Measurements from ENCODE around the gene CORO1C.

CORO1C gene

GRCh38 chr12:108681317-108681716, 50.0 kb downstream of the CORO1C start:
- Histone ChIP-seq H3K4me3 (no peak overlapping the region), H3K27ac (peak overlapping the region; percentile 40 to 59)
- DNase-seq (ENCODE audit: low spot score): no peak
- no peak for TF ChIP-seq CTCF (IDR thresholded peaks at IDR 0.05)

GRCh38 chr12:108679106-108679681, 52.1 kb downstream of the CORO1C start:
- no peak for DNase-seq (ENCODE audit: low spot score)
- Histone ChIP-seq H3K4me3 (no peak overlapping the region), H3K27ac (peak overlapping the region in 1 of 2 donors; percentile 59)
- TF ChIP-seq CTCF (IDR thresholded peaks at IDR 0.05): no peak

GRCh38 chr12:108678104-108678730, 53.1 kb downstream of the CORO1C start:
- peak overlapping the region; percentile 10 to 35 for H3K27ac ChIP-seq
- no peak overlapping the region for H3K4me3 ChIP-seq
- no peak for DNase-seq (ENCODE audit: low spot score)
- TF ChIP-seq CTCF (IDR thresholded peaks at IDR 0.05): no peak

- no peak for TF ChIP-seq CTCF (IDR thresholded peaks at IDR 0.05)
- peak overlapping the region; percentile 3 to 12 for H3K27ac ChIP-seq
- H3K4me3 ChIP-seq: no peak overlapping the region
- DNase-seq (ENCODE audit: low spot score): no peak
Observed at GRCh38 chr12:108677381-108677780, 53.9 kb downstream of the CORO1C start.

GRCh38 chr12:108676707-108677106, 54.6 kb downstream of the CORO1C start:
- Histone ChIP-seq H3K27ac (peak overlapping the region; percentile 3 to 62), H3K4me3 (no peak overlapping the region)
- TF ChIP-seq CTCF (IDR thresholded peaks at IDR 0.05): no peak
- no peak for DNase-seq (ENCODE audit: low spot score)

- peak overlapping the region in 1 of 2 donors; percentile 62 for H3K27ac ChIP-seq
- no peak for DNase-seq (ENCODE audit: low spot score)
Observed at GRCh38 chr12:108675792-108676191, 55.5 kb downstream of the CORO1C start.

More at GRCh38 chr12:108675792-108676191, 55.5 kb downstream of the CORO1C start:
- H3K4me3 ChIP-seq: no peak overlapping the region
- no peak for TF ChIP-seq CTCF (IDR thresholded peaks at IDR 0.05)

Data from coronary artery (tissue), 2 donors.